H1 (cell line): ENCODE measurements around the gene SLC25A39. TPM values are rescaled to one million over a fixed set of nuclear protein-coding genes. Genes with fewer than 3 reads are reported as not detected.

Experiments
- CTCF ChIA-PET: fragments of 300-600 bp; sonication (Branson Sonifier 250); formaldehyde crosslinking; loops from one replicate; lab custom pipeline; 2021; ENCODE audit not compliant: partially characterized antibody; lab: Charles Lee
- POLR2A ChIA-PET: fragments of 300-600 bp; sonication (Branson Sonifier 250); formaldehyde crosslinking; loops from one replicate; lab custom pipeline; 2021; ENCODE audit warnings: inconsistent platforms; ENCODE audit not compliant: partially characterized antibody; lab: Charles Lee
- DNase-seq, 2 experiments: peaks; one replicate each; pipeline versions ENCODE4 v3.0.0 to v3.0.0-alpha.2; 2010 to 2022; ENCODE audit warnings: low spot score in 2 of 2, low read depth in 1 of 2, mixed read lengths in 1 of 2
- FAIRE-seq: peaks from 2 replicates; lab custom pipeline; 2011; peaks lifted over from hg19 to GRCh38; lab: Jason Lieb, UNC
- H2AFZ ChIP-seq: 2 replicates; pipeline ENCODE4 v1.8.1; 2012; ENCODE audit warnings: low read length, inconsistent platforms
- H2AK5ac ChIP-seq: 2 replicates; pipeline ENCODE4 v1.6.1; 2013; ENCODE audit warnings: low read depth, low read length
- H2BK120ac ChIP-seq: replicated peaks from 2 replicates; pipeline ENCODE3; 2013; ENCODE audit warnings: low read depth, low read length, inconsistent platforms
- H2BK12ac ChIP-seq: 2 replicates; pipeline ENCODE4 v1.6.1; 2013; ENCODE audit warnings: low read depth, low read length
- H2BK15ac ChIP-seq: 2 replicates; pipeline ENCODE4 v1.6.1; 2013; ENCODE audit warnings: low read length
- H2BK20ac ChIP-seq: 2 replicates; pipeline ENCODE4 v1.6.1; 2013; ENCODE audit warnings: low read length
- H2BK5ac ChIP-seq: 2 replicates; pipeline ENCODE4 v1.6.1; 2013; ENCODE audit warnings: low read depth, low read length
- H3K14ac ChIP-seq: 2 replicates; pipeline ENCODE4 v1.6.1; 2013; ENCODE audit warnings: inconsistent platforms; ENCODE audit not compliant: insufficient read length
- H3K18ac ChIP-seq: 2 replicates; pipeline ENCODE4 v1.6.1; 2013; ENCODE audit warnings: low read length; ENCODE audit errors: extremely low read depth
- H3K23ac ChIP-seq: 2 replicates; pipeline ENCODE4 v1.6.1; 2013; ENCODE audit warnings: inconsistent platforms; ENCODE audit not compliant: insufficient read length
- H3K23me2 ChIP-seq: 2 replicates; pipeline ENCODE4 v1.6.1; 2013; ENCODE audit warnings: low read depth, low read length
- H3K27ac ChIP-seq: 2 replicates; pipeline ENCODE4 v1.6.1; 2011; ENCODE audit warnings: low read depth, low read length, inconsistent platforms
- H3K27me3 ChIP-seq, 4 experiments: replicated peaks in 1 of 4; 1 replicate in 1 of 4; 2 replicates in 3 of 4; pipeline versions ENCODE4 v1.6.1 to v1.8.1; 2011 to 2013; ENCODE audit warnings: low read length in 3 of 4, mild to moderate bottlenecking in 3 of 4, inconsistent platforms in 2 of 4, mixed read lengths in 2 of 4, moderate library complexity in 1 of 4; ENCODE audit not compliant: control insufficient read depth in 3 of 4, insufficient read depth in 3 of 4; ENCODE audit errors: extremely low read depth in 1 of 4
- H3K36me3 ChIP-seq, 4 experiments: 2 replicates each; pipeline versions ENCODE4 v1.6.1 to v1.8.1; 2011 to 2013; ENCODE audit warnings: mild to moderate bottlenecking in 4 of 4, low read length in 3 of 4, moderate library complexity in 2 of 4, control low read depth in 1 of 4, inconsistent platforms in 1 of 4; ENCODE audit not compliant: insufficient read depth in 4 of 4, control insufficient read depth in 2 of 4
- H3K4ac ChIP-seq: replicated peaks from 2 replicates; pipeline ENCODE3; 2013; ENCODE audit warnings: low read length, low read depth, mixed read lengths, inconsistent platforms; ENCODE audit not compliant: insufficient read length
- H3K4me1 ChIP-seq, 4 experiments: replicated peaks in 1 of 4; 1 replicate in 1 of 4; 2 replicates in 3 of 4; pipeline versions ENCODE4 v1.6.1 to v1.8.1; 2011 to 2013; ENCODE audit warnings: low read length in 3 of 4, inconsistent platforms in 2 of 4, mixed read lengths in 1 of 4; ENCODE audit not compliant: insufficient read depth in 4 of 4, control insufficient read depth in 3 of 4
- H3K4me2 ChIP-seq, 2 experiments: 2 replicates each; pipeline versions ENCODE4 v1.6.1 to v1.8.1; 2011 to 2013; ENCODE audit warnings: low read depth in 2 of 2, low read length in 2 of 2, control low read depth in 1 of 2, inconsistent platforms in 1 of 2, mild to moderate bottlenecking in 1 of 2; ENCODE audit not compliant: insufficient read depth in 1 of 2
- H3K4me3 ChIP-seq, 4 experiments: fragments of 200-600, 300-600 bp in 1 of 4; sonication (generic), shearing (Covaris generic), sonication (Bioruptor Twin) in 1 of 4; 2 replicates each; pipeline versions ENCODE4 v1.5.1 to v1.8.1; 2011 to 2016; ENCODE audit warnings: low read length in 4 of 4, low read depth in 3 of 4, control low read depth in 2 of 4, inconsistent platforms in 2 of 4, mild to moderate bottlenecking in 2 of 4, mixed read lengths in 1 of 4, moderate library complexity in 1 of 4; ENCODE audit not compliant: insufficient read depth in 2 of 4; ENCODE audit errors: extremely low read depth in 1 of 4
- H3K56ac ChIP-seq: replicated peaks from 2 replicates; pipeline ENCODE3; 2013; ENCODE audit warnings: low read depth, mild to moderate bottlenecking, mixed read lengths, low read length, inconsistent platforms; ENCODE audit not compliant: insufficient read length
- H3K79me1 ChIP-seq: 2 replicates; pipeline ENCODE4 v1.6.1; 2013; ENCODE audit warnings: low read depth, low read length, control low read depth
- H3K79me2 ChIP-seq, 2 experiments: 2 replicates each; pipeline versions ENCODE4 v1.6.1 to v1.8.1; 2012 to 2013; ENCODE audit warnings: low read length in 2 of 2, mild to moderate bottlenecking in 2 of 2, inconsistent platforms in 1 of 2; ENCODE audit not compliant: insufficient read depth in 2 of 2, control insufficient read depth in 1 of 2
- H3K9ac ChIP-seq, 4 experiments: replicated peaks in 1 of 4; 1 replicate in 1 of 4; 2 replicates in 3 of 4; pipeline versions ENCODE4 v1.6.1 to v1.8.1; 2011 to 2013; ENCODE audit warnings: low read depth in 3 of 4, low read length in 3 of 4, control low read depth in 2 of 4, mild to moderate bottlenecking in 2 of 4, moderate library complexity in 2 of 4, inconsistent platforms in 1 of 4; ENCODE audit errors: extremely low read depth in 1 of 4
- H3K9me3 ChIP-seq, 2 experiments: 2 replicates each; pipeline versions ENCODE4 v1.6.1 to v1.8.1; 2012 to 2013; ENCODE audit warnings: mild to moderate bottlenecking in 2 of 2, moderate library complexity in 2 of 2, control low read depth in 1 of 2, inconsistent platforms in 1 of 2, low read depth in 1 of 2, low read length in 1 of 2, mixed read lengths in 1 of 2; ENCODE audit not compliant: insufficient read depth in 2 of 2
- H4K20me1 ChIP-seq, 2 experiments: replicated peaks in 1 of 2; 2 replicates each; pipeline versions ENCODE3 to v1.8.1; 2011 to 2013; ENCODE audit warnings: inconsistent platforms in 2 of 2, low read length in 2 of 2, mild to moderate bottlenecking in 1 of 2; ENCODE audit not compliant: insufficient read depth in 2 of 2, control insufficient read depth in 1 of 2
- H4K5ac ChIP-seq: 2 replicates; pipeline ENCODE4 v1.6.1; 2013; ENCODE audit warnings: low read length, low read depth, mixed read lengths, inconsistent platforms; ENCODE audit not compliant: insufficient read length
- H4K8ac ChIP-seq: 2 replicates; pipeline ENCODE4 v1.8.0; 2013; ENCODE audit warnings: mild to moderate bottlenecking, moderate library complexity, low read length, inconsistent platforms; ENCODE audit not compliant: insufficient read depth; ENCODE audit errors: extremely low read depth
- H4K91ac ChIP-seq: replicated peaks from 2 replicates; pipeline ENCODE3; 2013; ENCODE audit warnings: low read length, mixed read lengths, inconsistent platforms; ENCODE audit not compliant: insufficient read length
- BRCA1 ChIP-seq: IDR thresholded peaks from 2 replicates; pipeline ENCODE4 v1.6.1; 2012; ENCODE audit warnings: low read depth, low read length, improper control_type of control experiment
- CTBP2 ChIP-seq: IDR thresholded peaks from 2 replicates; pipeline ENCODE4 v1.7.0; 2011; ENCODE audit warnings: borderline replicate concordance, mild to moderate bottlenecking, moderate library complexity, mixed read lengths, low read length; ENCODE audit not compliant: insufficient read depth, insufficient read length
- NRF1 ChIP-seq: IDR thresholded peaks from 2 replicates; pipeline ENCODE4 v1.6.1; 2011; ENCODE audit warnings: mild to moderate bottlenecking, low read depth, low read length, improper control_type of control experiment
- POLR2A ChIP-seq, 2 experiments: IDR thresholded peaks; 1 replicate in 1 of 2; 2 replicates in 1 of 2; pipeline ENCODE4 v1.6.1; 2011; ENCODE audit warnings: low read depth in 2 of 2, low read length in 2 of 2, mild to moderate bottlenecking in 2 of 2; ENCODE audit errors: control extremely low read depth in 1 of 2
- SP1 ChIP-seq: IDR thresholded peaks from 2 replicates; pipeline ENCODE4 v1.6.1; 2011; ENCODE audit warnings: low read depth, low read length
- TAF1 ChIP-seq: IDR thresholded peaks from 2 replicates; pipeline ENCODE4 v1.6.1; 2011; ENCODE audit warnings: mild to moderate bottlenecking, low read depth, low read length
- USF2 ChIP-seq: IDR thresholded peaks from 2 replicates; pipeline ENCODE4 v1.6.1; 2011; ENCODE audit warnings: low read length, improper control_type of control experiment
- WGBS, 2 experiments: shearing (Covaris generic) in 1 of 2; methylation state at CpG; one replicate each; pipeline versions ENCODE4 v1.1.6 to v1.1.7; 2013 to 2015; ENCODE audit warnings: low lambda C conversion rate in 2 of 2, mixed read lengths in 2 of 2, inconsistent platforms in 1 of 2, low coverage in 1 of 2, missing lambda C conversion rate in 1 of 2; ENCODE audit not compliant: insufficient replicate concordance in 2 of 2, insufficient coverage in 1 of 2, insufficient read length in 1 of 2; ENCODE audit errors: extremely low coverage in 1 of 2, missing lambda C conversion rate in 1 of 2; 5-methylcytosine and 5-hydroxymethylcytosine counted together
- polyA plus RNA-seq, 7 experiments: library from polyadenylated mRNA; depleted of rRNA in 3 of 7; stranded (reverse) in 5 of 7; unstranded in 2 of 7; fragments of >200 nt in 5 of 7; fragments of 200-250 nt in 2 of 7; gene quantifications; 1 replicate in 5 of 7; 2 replicates in 1 of 7; 4 replicates in 1 of 7; pipeline versions ENCODE4 v1.2.1 to v1.2.3, GENCODE V29; 2011 to 2013; ENCODE audit warnings: missing spikeins in 2 of 7, mixed read lengths in 2 of 7
- total RNA-seq: library from RNA; stranded (reverse); fragmentation: NEBNext Ultra II Directional; extraction: Animal tissue kit (Norgen Biotek cat#: 25700); gene quantifications from 2 replicates; pipeline ENCODE4 v1.2.1, GENCODE V29; 2021

The SLC25A39 gene
- total and polyA plus RNA-seq, 2 of the 8 experiments (the other 6 are each of a cell fraction or from before 2014, with no cell fraction given), result 200 to 291 TPM

GRCh38 chr17:44372036-44372435, 47.4 kb upstream of the SLC25A39 start:
- no peak overlapping the region for H3K23ac ChIP-seq
- H3K79me2 ChIP-seq, result no peaks in the 10 kb centered on the region
- no peak overlapping the region for H3K9ac ChIP-seq
- H3K18ac ChIP-seq, result no peak overlapping the region
- no peak overlapping the region for H2BK5ac ChIP-seq
- no peak for DNase-seq
- POLR2A ChIA-PET, result interaction anchor here (0.9 to 4.4 kb wide), 5 partner anchors 9 to 55 kb away, joined by 3 to 18 read pairs (median 3); partner anchors contain the start of gene FAM171A2
- H3K4ac ChIP-seq, result no peak overlapping the region
- peaks cover 0 to 2% of the 10 kb centered on the region in 2 experiments for H4K20me1 ChIP-seq
- no peak overlapping the region for H3K4me3 ChIP-seq
- no peak overlapping the region for H2BK15ac ChIP-seq
- H4K91ac ChIP-seq, result no peak overlapping the region
- H3K27ac ChIP-seq, result no peak overlapping the region
- H3K4me1 ChIP-seq, result peaks cover 4 to 17% (median 12%) of the 10 kb centered on the region in 4 experiments; a peak in 6 of 7 replicates
- no peaks in the 10 kb centered on the region for H3K79me1 ChIP-seq
- no peaks in the 10 kb centered on the region for H3K9me3 ChIP-seq
- no peak for FAIRE-seq
- H4K8ac ChIP-seq, result no peak overlapping the region; the same call in 1 of the 2 replicates
- H3K23me2 ChIP-seq, result peaks cover 5% of the 10 kb centered on the region; the same call in 1 of the 2 replicates
- H3K14ac ChIP-seq, result no peak overlapping the region
- H2BK20ac ChIP-seq, result no peak overlapping the region
- no peaks in the 10 kb centered on the region for H3K27me3 ChIP-seq
- CTCF ChIA-PET, result interaction anchor here (0.7 to 13.8 kb wide), 4 partner anchors 7 to 722 kb away, joined by 3 to 177 read pairs (median 6); partner anchors contain the start of gene FAM171A2
- H3K36me3 ChIP-seq, result no peaks in the 10 kb centered on the region
- no peak overlapping the region for H3K4me2 ChIP-seq
- H2BK120ac ChIP-seq, result no peak overlapping the region
- no peak overlapping the region for H4K5ac ChIP-seq
- H2BK12ac ChIP-seq, result no peak overlapping the region
- no peak overlapping the region for H2AFZ ChIP-seq
- no peak overlapping the region for H2AK5ac ChIP-seq
- no peak overlapping the region for H3K56ac ChIP-seq
- TF ChIP-seq TAF1 (no peak), BRCA1 (no peak), CTBP2 (no peak), NRF1 (no peak), USF2 (no peak), SP1 (no peak), POLR2A (IDR thresholded peaks at IDR 0.05; ENCODE audit: control extremely low read depth in 1 of 2, low read depth in 2 of 2, low read length in 2 of 2) (no peak)
- 83% methylated on average over 10 of the region's 10 CpGs; no CpG with 5 or more reads in 1 of the 2 experiments for whole genome bisulfite sequencing, 2 experiments
